HG03442 (cell line): Measurements from ENCODE around the gene DHRS3.
"Not testable (repeated sequence)": the region's sequence is repeated elsewhere in the genome, so short reads cannot be mapped to it uniquely, and the experiment has no call there.

Source experiments
- ATAC-seq: cut with Tn5 transposase; IDR thresholded peaks from one replicate; pipeline ENCODE4 v1.9.1; 2021; ENCODE audit warnings: mild to moderate bottlenecking, moderate library complexity; ENCODE audit not compliant: unreplicated experiment

The DHRS3 gene

GRCh38 chr1:12542616-12543592 lies 75.1 kb downstream of the DHRS3 start:
- ATAC-seq, result no peak

GRCh38 chr1:12542138-12542465 lies 75.9 kb downstream of the DHRS3 start:
- ATAC-seq, result no peak

- ATAC-seq, result no peak
Measured at GRCh38 chr1:12541274-12542137, 76.5 kb downstream of the DHRS3 start.

- no peak for ATAC-seq
Measured at GRCh38 chr1:12540580-12541273, 77.3 kb downstream of the DHRS3 start.

- no peak for ATAC-seq
Measured at GRCh38 chr1:12539705-12540579, 78.1 kb downstream of the DHRS3 start.

GRCh38 chr1:12539320-12539704 lies 78.7 kb downstream of the DHRS3 start:
- no peak for ATAC-seq

DNA sequence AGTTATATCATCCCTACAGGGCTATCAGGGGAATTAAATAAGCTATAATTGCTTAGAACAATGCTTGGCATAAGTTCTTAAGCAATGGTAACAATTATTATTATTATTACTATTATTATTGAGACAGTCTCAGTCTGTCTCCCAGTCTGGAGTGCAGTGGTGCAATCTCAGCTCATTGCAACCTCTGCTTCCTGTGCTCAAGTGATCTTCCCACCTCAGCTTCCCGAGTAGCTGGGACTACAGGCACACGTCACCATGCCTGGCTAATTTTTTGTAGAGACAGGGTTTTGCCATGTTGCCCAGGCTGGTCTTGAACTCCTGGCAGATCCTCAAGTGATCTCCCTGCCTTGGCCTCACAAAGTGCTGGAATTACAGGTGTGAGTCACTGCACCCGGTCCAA lies 79.5 kb downstream of the DHRS3 start:
- not testable (repeated sequence) for ATAC-seq

- no peak for ATAC-seq
Measured at GRCh38 chr1:12537906-12538461, 80.0 kb downstream of the DHRS3 start.

- no peak for ATAC-seq
Measured at GRCh38 chr1:12537294-12537693, 80.7 kb downstream of the DHRS3 start.

DNA sequence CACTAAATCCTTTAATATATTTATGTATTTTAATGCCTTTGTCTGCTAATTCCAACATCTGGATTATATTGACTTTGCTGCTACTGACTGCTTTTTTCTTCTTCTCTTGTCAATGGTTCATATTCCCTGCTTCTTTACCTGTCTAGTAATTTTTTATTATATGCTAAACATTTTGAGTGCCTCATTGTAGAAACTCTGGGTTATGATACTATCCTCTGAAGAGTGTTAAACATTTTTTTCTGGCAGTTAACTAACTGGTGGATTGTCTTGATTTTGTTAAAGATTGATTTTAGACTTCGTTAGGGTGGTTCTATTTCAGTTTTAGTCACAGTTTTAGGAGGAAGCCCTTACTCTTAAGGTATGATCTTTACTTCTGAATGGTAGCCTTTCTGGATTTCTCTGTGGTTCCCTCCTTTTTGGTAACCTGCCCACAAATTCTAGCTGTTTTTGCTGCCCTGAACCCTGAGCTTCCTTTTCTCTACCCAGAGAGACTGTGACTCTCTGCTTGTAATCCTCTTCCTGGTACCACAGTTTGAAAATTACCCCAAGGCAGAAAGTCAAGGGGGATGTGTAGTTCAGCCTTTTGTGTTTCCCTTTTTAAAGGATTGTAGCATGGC lies 81.9 kb downstream of the DHRS3 start:
- no peak for ATAC-seq

GRCh38 chr1:12532405-12533315 lies 85.3 kb downstream of the DHRS3 start:
- no peak for ATAC-seq

DNA sequence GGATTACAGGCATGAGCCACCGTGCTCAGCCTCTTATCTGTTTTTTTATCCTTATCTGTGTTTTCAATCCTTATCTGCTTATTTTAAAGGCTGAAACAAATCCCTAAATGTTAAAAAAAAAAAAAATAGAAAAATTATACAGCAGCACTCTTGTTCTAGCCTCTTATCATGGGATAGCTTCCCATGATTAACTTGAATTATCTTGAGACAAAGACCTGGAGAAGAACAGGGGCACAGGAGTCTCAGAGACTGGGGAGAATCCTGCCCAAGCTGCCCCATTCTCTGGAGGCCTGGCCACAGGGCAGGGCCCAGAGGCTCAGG lies 86.9 kb downstream of the DHRS3 start:
- ATAC-seq, result no peak

GRCh38 chr1:12530462-12531178 lies 87.4 kb downstream of the DHRS3 start:
- ATAC-seq, result no peak

- ATAC-seq, result no peak
Measured at GRCh38 chr1:12529640-12530174, 88.3 kb downstream of the DHRS3 start.

GRCh38 chr1:12528021-12528852 lies 89.8 kb downstream of the DHRS3 start:
- ATAC-seq, result no peak

GRCh38 chr1:12527564-12527963 lies 90.4 kb downstream of the DHRS3 start:
- no peak for ATAC-seq
